IMR-90 (cell line): ENCODE measurements around the gene TCFL5. TPM values are rescaled to one million over a fixed set of nuclear protein-coding genes. Genes with fewer than 3 reads are reported as not detected.

ENCODE experiments used
- ATAC-seq: fragments of 200-7000 bp; cut with Tn5 transposase; 2 replicates; pipeline ENCODE4 v1.9.1; 2020; ENCODE audit warnings: low read depth, mild to moderate bottlenecking, moderate library complexity
- BruUV-seq: library from RNA; stranded (reverse); fragments of 400-500 nt; replicated peaks from 2 replicates; lab custom pipeline; 2021; lab: Mats Ljungman, UMichigan
- CTCF ChIA-PET: fragments of 300-600 bp; formaldehyde crosslinking; extraction: SDS; loops from one replicate; lab custom pipeline; 2021; ENCODE audit warnings: antibody characterized with exemption; lab: Yijun Ruan, JAX
- POLR2A ChIA-PET: fragments of 300-600 bp; sonication (Branson Sonifier 250); formaldehyde crosslinking; loops from one replicate; lab custom pipeline; 2022; ENCODE audit warnings: antibody characterized with exemption; ENCODE audit not compliant: unreplicated experiment; lab: Charles Lee
- DNase-seq: peaks from one replicate; pipeline ENCODE4 v3.0.0; 2013
- H2AFZ ChIP-seq: replicated peaks from 2 replicates; pipeline ENCODE3; 2013; ENCODE audit warnings: low read length, mild to moderate bottlenecking; ENCODE audit not compliant: poor library complexity
- H2AK5ac ChIP-seq: 2 replicates; pipeline ENCODE4 v1.6.1; 2013; ENCODE audit warnings: low read depth, low read length, inconsistent platforms
- H2AK9ac ChIP-seq: replicated peaks from 2 replicates; pipeline ENCODE3; 2013; ENCODE audit warnings: mild to moderate bottlenecking, low read depth, low read length, moderate library complexity; ENCODE audit not compliant: poor library complexity
- H2BK120ac ChIP-seq: 2 replicates; pipeline ENCODE4 v1.6.1; 2013; ENCODE audit warnings: low read depth, low read length, inconsistent platforms
- H2BK15ac ChIP-seq: 3 replicates; pipeline ENCODE4 v1.6.1; 2013; ENCODE audit warnings: low read depth, low read length, inconsistent platforms
- H2BK20ac ChIP-seq: 2 replicates; pipeline ENCODE4 v1.6.1; 2013; ENCODE audit warnings: low read depth, mild to moderate bottlenecking, inconsistent platforms, low read length, moderate library complexity
- H2BK5ac ChIP-seq: 2 replicates; pipeline ENCODE4 v1.6.1; 2013; ENCODE audit warnings: mild to moderate bottlenecking, low read depth, low read length, inconsistent platforms; ENCODE audit not compliant: poor library complexity, severe bottlenecking
- H3K14ac ChIP-seq: replicated peaks from 2 replicates; pipeline ENCODE4 v1.6.1; 2013; ENCODE audit warnings: low read depth, low read length, inconsistent platforms
- H3K18ac ChIP-seq: 2 replicates; pipeline ENCODE4 v1.6.1; 2013; ENCODE audit warnings: low read depth, low read length, control low read depth
- H3K23ac ChIP-seq: 2 replicates; pipeline ENCODE4 v1.6.1; 2013; ENCODE audit warnings: low read depth, low read length, inconsistent platforms
- H3K27ac ChIP-seq: 2 replicates; pipeline ENCODE4 v1.5.1; 2013; ENCODE audit warnings: mild to moderate bottlenecking, control low read depth, low read length; ENCODE audit not compliant: insufficient read depth
- H3K27me3 ChIP-seq: 2 replicates; pipeline ENCODE4 v1.6.1; 2013; ENCODE audit warnings: low read length; ENCODE audit not compliant: control insufficient read depth, insufficient read depth
- H3K36me3 ChIP-seq: 2 replicates; pipeline ENCODE4 v1.6.1; 2013; ENCODE audit warnings: low read length, mixed read lengths; ENCODE audit not compliant: control insufficient read depth, insufficient read depth
- H3K4ac ChIP-seq: 2 replicates; pipeline ENCODE4 v1.6.1; 2013; ENCODE audit warnings: low read depth, low read length, inconsistent platforms
- H3K4me1 ChIP-seq: 2 replicates; pipeline ENCODE4 v1.6.1; 2013; ENCODE audit warnings: low read length, mixed read lengths; ENCODE audit not compliant: control insufficient read depth, insufficient read depth
- H3K4me2 ChIP-seq: 2 replicates; pipeline ENCODE4 v1.6.1; 2013; ENCODE audit warnings: low read depth, mild to moderate bottlenecking, control low read depth, low read length, moderate library complexity
- H3K4me3 ChIP-seq: 2 replicates; pipeline ENCODE4 v1.5.1; 2013; ENCODE audit warnings: low read depth, mild to moderate bottlenecking, control low read depth, low read length, moderate library complexity; ENCODE audit not compliant: insufficient read depth
- H3K56ac ChIP-seq: 2 replicates; pipeline ENCODE4 v1.6.1; 2013; ENCODE audit warnings: low read length, inconsistent platforms; ENCODE audit not compliant: insufficient read depth; ENCODE audit errors: extremely low read depth
- H3K79me1 ChIP-seq, 2 experiments: 2 replicates each; pipeline ENCODE4 v1.6.1; 2013; ENCODE audit warnings: low read length in 2 of 2, inconsistent platforms in 1 of 2, low read depth in 1 of 2
- H3K9ac ChIP-seq: 2 replicates; pipeline ENCODE4 v1.6.1; 2013; ENCODE audit warnings: low read depth, low read length, control low read depth
- H3K9me1 ChIP-seq: 2 replicates; pipeline ENCODE4 v1.6.1; 2013; ENCODE audit warnings: low read length, inconsistent platforms; ENCODE audit not compliant: insufficient read depth
- H3K9me3 ChIP-seq: 2 replicates; pipeline ENCODE4 v1.6.1; 2013; ENCODE audit warnings: low read length; ENCODE audit not compliant: control insufficient read depth, insufficient read depth
- H4K20me1 ChIP-seq: 2 replicates; pipeline ENCODE4 v1.6.1; 2013; ENCODE audit warnings: low read length, inconsistent platforms; ENCODE audit not compliant: insufficient read depth
- H4K5ac ChIP-seq: 2 replicates; pipeline ENCODE4 v1.6.1; 2013; ENCODE audit warnings: mild to moderate bottlenecking, low read depth, low read length, control low read depth
- H4K8ac ChIP-seq, 2 experiments: 2 replicates each; pipeline ENCODE4 v1.6.1; 2013; ENCODE audit warnings: low read depth in 2 of 2, low read length in 2 of 2, control low read depth in 1 of 2, inconsistent platforms in 1 of 2
- H4K91ac ChIP-seq: 2 replicates; pipeline ENCODE4 v1.6.1; 2013; ENCODE audit warnings: low read depth, low read length, inconsistent platforms; ENCODE audit not compliant: insufficient read depth
- BHLHE40 ChIP-seq: fragments of 150-350 bp; IDR thresholded peaks from 2 replicates; pipeline ENCODE4 v1.6.1; 2016; ENCODE audit warnings: mild to moderate bottlenecking, low read depth, low read length
- CHD1 ChIP-seq: IDR thresholded peaks from 2 replicates; pipeline ENCODE4 v1.6.1; 2012; ENCODE audit warnings: low read depth, low read length, improper control_type of control experiment
- MAFK ChIP-seq: IDR thresholded peaks from 2 replicates; pipeline ENCODE4 v1.6.1; 2012; ENCODE audit warnings: low read depth, low read length, improper control_type of control experiment
- MAZ ChIP-seq: IDR thresholded peaks from 2 replicates; pipeline ENCODE4 v1.6.1; 2012; ENCODE audit warnings: low read depth, mild to moderate bottlenecking, low read length, improper control_type of control experiment, moderate library complexity, borderline replicate concordance
- NFE2L2 ChIP-seq: fragments of 150-350 bp; IDR thresholded peaks from 2 replicates; pipeline ENCODE4 v1.6.1; 2016; ENCODE audit warnings: low read depth, mild to moderate bottlenecking, low read length
- RAD21 ChIP-seq: IDR thresholded peaks from 2 replicates; pipeline ENCODE4 v1.6.1; 2012; ENCODE audit warnings: low read length, improper control_type of control experiment
- RCOR1 ChIP-seq: IDR thresholded peaks from 2 replicates; pipeline ENCODE4 v1.6.1; 2012; ENCODE audit warnings: mild to moderate bottlenecking, low read length, improper control_type of control experiment; ENCODE audit not compliant: insufficient replicate concordance
- RFX5 ChIP-seq: IDR thresholded peaks from 2 replicates; pipeline ENCODE4 v1.8.0; 2012; ENCODE audit warnings: low read depth, mild to moderate bottlenecking, low read length, moderate library complexity
- WGBS, 2 experiments: methylation state at CpG; one replicate each; pipeline versions ENCODE4 v1.1.5 to v1.1.7; 2013; ENCODE audit warnings: missing lambda C conversion rate in 2 of 2; ENCODE audit not compliant: insufficient read length in 1 of 2; ENCODE audit errors: extremely low coverage in 2 of 2; 5-methylcytosine and 5-hydroxymethylcytosine counted together
- dilution Hi-C: fragments of 300-500 bp; cut with HindIII; formaldehyde crosslinking; loops from one replicate; pipeline ENCODE4 v1.14.3; 2018; ENCODE audit warnings: low sequenced_read_pairs; ENCODE audit not compliant: unreplicated experiment
- in situ Hi-C: fragments of 300-500 bp; cut with MboI; formaldehyde crosslinking; loops from 3 replicates; pipeline ENCODE4 v1.14.3; 2019; ENCODE audit warnings: low sequenced_read_pairs, inconsistent platforms, mixed read lengths
- intact Hi-C: fragments of 100-400 bp; cut with micrococcal nuclease; formaldehyde crosslinking; loops from 2 replicates; pipeline ENCODE4 v1.10.0; 2022
- polyA plus RNA-seq, 3 experiments: library from polyadenylated mRNA; depleted of rRNA; stranded (reverse); fragments of >200 nt; gene quantifications; 2 replicates each; pipeline ENCODE4 v1.2.3, GENCODE V29; 2012; ENCODE audit warnings: low replicate concordance in 1 of 3
- total RNA-seq: library from RNA; depleted of rRNA; stranded (reverse); fragments of >200 nt; gene quantifications from 2 replicates; pipeline ENCODE4 v1.2.3, GENCODE V29; 2012
- TF ChIP-seq, protein P1 (sequence below): conservative IDR thresholded peaks from 2 replicates; pipeline ENCODE4 v1.5.1; 2012; ENCODE audit warnings: mild to moderate bottlenecking, low read depth, low read length, improper control_type of control experiment

Gene TCFL5
- total and polyA plus RNA-seq, 2 of the 4 experiments (the other 2 are of a cell fraction) = 6.0 to 8.2 TPM

DNA sequence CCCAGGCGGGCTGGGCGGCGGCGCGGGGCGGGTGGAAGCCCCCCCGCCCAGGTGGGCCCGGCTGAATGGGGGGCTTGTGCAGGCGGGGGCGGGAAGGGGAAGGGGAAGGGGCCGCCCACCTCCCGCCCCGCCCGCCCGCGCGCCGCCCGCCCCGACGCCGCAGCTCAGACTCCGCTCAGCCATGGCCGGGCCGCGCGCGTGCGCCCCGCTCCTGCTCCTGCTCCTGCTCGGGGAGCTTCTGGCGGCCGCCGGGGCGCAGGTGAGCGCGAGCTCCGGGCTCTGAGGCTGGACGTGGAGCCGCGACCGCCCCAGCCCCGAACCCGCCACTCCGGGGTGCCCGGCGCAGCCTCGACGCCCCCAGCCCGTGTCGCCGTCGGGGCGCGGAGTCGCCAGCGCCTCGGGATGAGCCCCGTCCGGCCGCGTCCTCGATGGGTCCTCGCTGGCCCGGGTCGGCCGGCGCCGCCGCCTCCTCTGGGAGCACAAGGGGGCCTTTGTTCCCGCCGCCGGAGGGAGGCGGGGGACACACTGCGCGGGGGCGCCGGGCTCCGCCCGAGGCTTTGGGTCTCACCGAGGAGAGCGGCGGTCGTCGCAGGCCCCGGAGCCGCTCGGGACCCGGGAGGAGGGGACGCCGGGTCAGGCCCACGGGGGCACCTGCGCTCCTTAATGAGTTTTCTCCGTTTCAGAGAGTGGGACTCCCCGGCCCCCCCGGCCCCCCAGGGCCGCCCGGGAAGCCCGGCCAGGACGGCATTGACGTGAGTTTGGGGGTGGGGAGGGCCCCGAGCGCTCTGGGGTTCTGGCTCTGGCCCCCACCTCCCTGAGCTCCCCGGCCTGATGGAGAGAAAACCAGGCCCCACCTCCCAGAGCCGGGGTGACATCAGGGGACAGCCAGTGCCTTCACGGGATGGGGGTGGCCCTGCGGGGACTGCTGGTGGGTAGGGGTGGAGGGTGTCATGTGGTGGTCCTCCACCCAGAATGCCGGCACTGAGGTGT lies 44.4 kb downstream of the TCFL5 start, which contains the start of gene COL9A3:
TSS of gene COL9A3 (plus strand) at position 167 of the 990 bp plus-strand sequence. CDS start at position 182, 15 bp downstream.
- intact Hi-C loops = no loop called here
- Histone ChIP-seq H3K23ac (no peak within 1 kb of the TSS), H3K4me1 (peaks cover 20% of the 10 kb centered on the region)

More for the DNA sequence above, 44.4 kb downstream of the TCFL5 start, which contains the start of gene COL9A3:
- DNase-seq (no peak), ATAC-seq (peak; percentile 6; the same call in 1 of the 2 replicates)
- Histone ChIP-seq H3K4ac (no peak within 1 kb of the TSS), H2AK9ac (peak within 1 kb of the TSS; percentile 90), H3K4me2 (peak within 1 kb of the TSS; percentile 60), H3K27ac (no peak within 1 kb of the TSS), H2BK5ac (no peak within 1 kb of the TSS), H3K9me3 (no peaks in the 10 kb centered on the region), H2AFZ (peak within 1 kb of the TSS; percentile 81), H3K9ac (no peak within 1 kb of the TSS), H3K4me3 (peak within 1 kb of the TSS; percentile 18; the same call in 1 of the 2 replicates), H4K91ac (no peak within 1 kb of the TSS), H4K20me1 (peaks cover 10% of the 10 kb centered on the region; the same call in 1 of the 2 replicates), H3K14ac (no peak within 1 kb of the TSS), H2BK120ac (0 out of 2 replicates have a peak within 1 kb of the TSS, but pooled peaks have one; percentile 4), H3K36me3 (peaks cover 9% of the 10 kb centered on the region; the same call in 1 of the 2 replicates), H2BK15ac (no peak within 1 kb of the TSS), H4K5ac (no peak within 1 kb of the TSS), H2BK20ac (no peak within 1 kb of the TSS), H3K9me1 (no peaks in the 10 kb centered on the region), H3K56ac (no peak within 1 kb of the TSS), H3K18ac (no peak within 1 kb of the TSS), H3K27me3 (peaks cover 23% of the 10 kb centered on the region), H2AK5ac (no peak within 1 kb of the TSS), H4K8ac (no peak within 1 kb of the TSS), H3K79me1 (no peaks in the 10 kb centered on the region)
- POLR2A ChIA-PET = no interaction called here
- in situ Hi-C loops = no loop called here
- TF ChIP-seq RFX5 (no peak), MAFK (no peak), RAD21 (no peak), BHLHE40 (no peak), RCOR1 (no peak), CHD1 (no peak), MAZ (no peak), NFE2L2 (no peak)
- TF ChIP-seq, protein P1, sequence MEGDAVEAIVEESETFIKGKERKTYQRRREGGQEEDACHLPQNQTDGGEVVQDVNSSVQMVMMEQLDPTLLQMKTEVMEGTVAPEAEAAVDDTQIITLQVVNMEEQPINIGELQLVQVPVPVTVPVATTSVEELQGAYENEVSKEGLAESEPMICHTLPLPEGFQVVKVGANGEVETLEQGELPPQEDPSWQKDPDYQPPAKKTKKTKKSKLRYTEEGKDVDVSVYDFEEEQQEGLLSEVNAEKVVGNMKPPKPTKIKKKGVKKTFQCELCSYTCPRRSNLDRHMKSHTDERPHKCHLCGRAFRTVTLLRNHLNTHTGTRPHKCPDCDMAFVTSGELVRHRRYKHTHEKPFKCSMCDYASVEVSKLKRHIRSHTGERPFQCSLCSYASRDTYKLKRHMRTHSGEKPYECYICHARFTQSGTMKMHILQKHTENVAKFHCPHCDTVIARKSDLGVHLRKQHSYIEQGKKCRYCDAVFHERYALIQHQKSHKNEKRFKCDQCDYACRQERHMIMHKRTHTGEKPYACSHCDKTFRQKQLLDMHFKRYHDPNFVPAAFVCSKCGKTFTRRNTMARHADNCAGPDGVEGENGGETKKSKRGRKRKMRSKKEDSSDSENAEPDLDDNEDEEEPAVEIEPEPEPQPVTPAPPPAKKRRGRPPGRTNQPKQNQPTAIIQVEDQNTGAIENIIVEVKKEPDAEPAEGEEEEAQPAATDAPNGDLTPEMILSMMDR = no peak
- WGBS, 2 experiments = 11% methylated on average over 28 of the region's 108 CpGs; no CpG with 5 or more reads in 1 of the 2 experiments
- no TSS peak for BruUV-seq
- dilution Hi-C loops = no loop called here
- CTCF ChIA-PET = no interaction called here
